ENCODE results near the gene TBXA2R.

TBXA2R gene

GRCh38 chr19:3547767-3548282 lies 58.9 kb downstream of the TBXA2R start:
- no peaks in the 10 kb centered on the region for H3K79me2 ChIP-seq (ENCODE audit: insufficient read depth, low read length)
- no peak overlapping the region for H3K4me2 ChIP-seq (ENCODE audit: low read length)
- H3K27me3 ChIP-seq (ENCODE audit: insufficient read depth, low read length) = no peaks in the 10 kb centered on the region
- no peak overlapping the region for H3K27ac ChIP-seq (ENCODE audit: low read depth, low read length, poor library complexity, severe bottlenecking)
- no peaks in the 10 kb centered on the region for H3K9me2 ChIP-seq (ENCODE audit: low read depth, low read length)
- H2AFZ ChIP-seq (ENCODE audit: low read length) = no peak overlapping the region
- H3K4me3 ChIP-seq (ENCODE audit: low read depth, low read length, poor library complexity, severe bottlenecking) = no peak overlapping the region
- TF ChIP-seq CTCF (IDR thresholded peaks at IDR 0.05; ENCODE audit: low read length) (0 out of 2 replicates have a peak, but pooled peaks have one; percentile 3), EZH2 (IDR thresholded peaks at IDR 0.05; ENCODE audit: borderline replicate concordance, low read length) (no peak)
- H3F3A ChIP-seq (ENCODE audit: insufficient read depth, low read length) = no peaks in the 10 kb centered on the region
- H3K9me3 ChIP-seq (ENCODE audit: low read length) = no peaks in the 10 kb centered on the region
- H3K4me1 ChIP-seq (ENCODE audit: insufficient read depth, low read length, severe bottlenecking) = peaks cover 14% of the 10 kb centered on the region
- H3K9ac ChIP-seq (ENCODE audit: low read length) = no peak overlapping the region
- H3K36me3 ChIP-seq (ENCODE audit: insufficient read depth, low read length) = peaks cover 42% of the 10 kb centered on the region
- H4K20me1 ChIP-seq (ENCODE audit: insufficient read depth, low read length) = no peaks in the 10 kb centered on the region

- Histone ChIP-seq H3K4me3 (ENCODE audit: low read depth, low read length, poor library complexity, severe bottlenecking) (no peak overlapping the region), H3K4me1 (ENCODE audit: insufficient read depth, low read length, severe bottlenecking) (peaks cover 9% of the 10 kb centered on the region), H3K9ac (ENCODE audit: low read length) (no peak overlapping the region), H3K36me3 (ENCODE audit: insufficient read depth, low read length) (peaks cover 42% of the 10 kb centered on the region), H3K4me2 (ENCODE audit: low read length) (no peak overlapping the region), H3F3A (ENCODE audit: insufficient read depth, low read length) (no peaks in the 10 kb centered on the region), H4K20me1 (ENCODE audit: insufficient read depth, low read length) (no peaks in the 10 kb centered on the region), H3K9me3 (ENCODE audit: low read length) (no peaks in the 10 kb centered on the region), H3K79me2 (ENCODE audit: insufficient read depth, low read length) (no peaks in the 10 kb centered on the region), H2AFZ (ENCODE audit: low read length) (no peak overlapping the region), H3K9me2 (ENCODE audit: low read depth, low read length) (no peaks in the 10 kb centered on the region), H3K27ac (ENCODE audit: low read depth, low read length, poor library complexity, severe bottlenecking) (no peak overlapping the region), H3K27me3 (ENCODE audit: insufficient read depth, low read length) (no peaks in the 10 kb centered on the region)
- no peak for TF ChIP-seq EZH2 (IDR thresholded peaks at IDR 0.05; ENCODE audit: borderline replicate concordance, low read length)
- TF ChIP-seq CTCF (IDR thresholded peaks at IDR 0.05; ENCODE audit: low read length) = peak; percentile 55
These were observed 59.4 kb downstream of the TBXA2R start for GRCh38 chr19:3547301-3547731.

GRCh38 chr19:3546119-3546518 lies 60.6 kb downstream of the TBXA2R start:
- Histone ChIP-seq H3F3A (ENCODE audit: insufficient read depth, low read length) (no peaks in the 10 kb centered on the region), H3K36me3 (ENCODE audit: insufficient read depth, low read length) (peaks cover 39% of the 10 kb centered on the region), H3K9ac (ENCODE audit: low read length) (no peak overlapping the region), H3K9me2 (ENCODE audit: low read depth, low read length) (no peaks in the 10 kb centered on the region), H3K79me2 (ENCODE audit: insufficient read depth, low read length) (no peaks in the 10 kb centered on the region), H3K4me2 (ENCODE audit: low read length) (no peak overlapping the region), H3K9me3 (ENCODE audit: low read length) (no peaks in the 10 kb centered on the region), H3K27me3 (ENCODE audit: insufficient read depth, low read length) (no peaks in the 10 kb centered on the region), H3K27ac (ENCODE audit: low read depth, low read length, poor library complexity, severe bottlenecking) (no peak overlapping the region), H2AFZ (ENCODE audit: low read length) (no peak overlapping the region), H4K20me1 (ENCODE audit: insufficient read depth, low read length) (no peaks in the 10 kb centered on the region), H3K4me1 (ENCODE audit: insufficient read depth, low read length, severe bottlenecking) (peaks cover 9% of the 10 kb centered on the region), H3K4me3 (ENCODE audit: low read depth, low read length, poor library complexity, severe bottlenecking) (no peak overlapping the region)
- TF ChIP-seq EZH2 (IDR thresholded peaks at IDR 0.05; ENCODE audit: borderline replicate concordance, low read length) (no peak), CTCF (IDR thresholded peaks at IDR 0.05; ENCODE audit: low read length) (no peak)

Measured in OCI-LY1 (cell line).